ENCODE measurements around the gene FCN1.

The FCN1 gene

GRCh38 chr9:134950386-134951210, 32.9 kb upstream of the FCN1 start:
- H3K27ac ChIP-seq (ENCODE audit: low read depth, low read length) = no peak overlapping the region
- no peaks in the 10 kb centered on the region for H3K4me1 ChIP-seq (ENCODE audit: insufficient read depth, low read length)
- no peak overlapping the region for H3K9ac ChIP-seq (ENCODE audit: low read depth, low read length)
- H3K36me3 ChIP-seq (ENCODE audit: insufficient read depth, low read length) = no peaks in the 10 kb centered on the region
- H3K27me3 ChIP-seq (ENCODE audit: insufficient read depth, low read length) = no peaks in the 10 kb centered on the region
- no peak overlapping the region for H3K4me3 ChIP-seq (ENCODE audit: low read length)
- 94% methylated on average over 21 of the region's 21 CpGs for WGBS
- H3K9me3 ChIP-seq (ENCODE audit: insufficient read depth, low read depth, low read length) = no peaks in the 10 kb centered on the region

- Histone ChIP-seq H3K27ac (ENCODE audit: low read depth, low read length) (no peak overlapping the region), H3K36me3 (ENCODE audit: insufficient read depth, low read length) (no peaks in the 10 kb centered on the region), H3K4me3 (ENCODE audit: low read length) (no peak overlapping the region), H3K4me1 (ENCODE audit: insufficient read depth, low read length) (0 out of 2 replicates have a peak, but pooled peaks cover under 1% of the 10 kb centered on the region), H3K9ac (ENCODE audit: low read depth, low read length) (no peak overlapping the region), H3K27me3 (ENCODE audit: insufficient read depth, low read length) (no peaks in the 10 kb centered on the region), H3K9me3 (ENCODE audit: insufficient read depth, low read depth, low read length) (no peaks in the 10 kb centered on the region)
- 97% methylated on average over 11 of the region's 12 CpGs for WGBS
Observed at GRCh38 chr9:134949681-134950385, 32.1 kb upstream of the FCN1 start.

DNA sequence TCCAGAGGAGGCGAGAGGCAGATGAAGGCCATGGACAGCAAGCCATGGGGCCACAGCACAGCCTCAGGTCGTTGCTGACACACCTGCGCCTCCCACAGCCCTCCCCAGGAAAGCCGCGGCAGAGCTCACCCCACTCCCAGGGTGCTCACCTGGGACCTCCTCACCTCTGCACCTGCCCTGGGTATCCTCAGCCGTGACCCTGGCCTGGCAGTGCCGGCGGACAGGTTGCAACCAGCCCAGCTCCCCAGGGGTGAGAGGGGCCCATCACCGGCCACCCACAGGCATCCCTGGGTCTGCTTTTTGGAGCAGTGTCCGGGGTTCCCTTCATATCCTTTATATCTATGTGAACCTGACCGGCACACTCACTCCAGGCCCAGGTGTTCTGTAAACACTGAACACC, 30.4 kb upstream of the FCN1 start:
- Histone ChIP-seq H3K27ac (ENCODE audit: low read depth, low read length) (no peak overlapping the region), H3K27me3 (ENCODE audit: insufficient read depth, low read length) (no peaks in the 10 kb centered on the region), H3K36me3 (ENCODE audit: insufficient read depth, low read length) (no peaks in the 10 kb centered on the region), H3K4me3 (ENCODE audit: low read length) (no peak overlapping the region), H3K4me1 (ENCODE audit: insufficient read depth, low read length) (peaks cover 12% of the 10 kb centered on the region; the same call in 1 of the 2 replicates), H3K9me3 (ENCODE audit: insufficient read depth, low read depth, low read length) (no peaks in the 10 kb centered on the region), H3K9ac (ENCODE audit: low read depth, low read length) (no peak overlapping the region)
- WGBS = 92% methylated on average over 11 of the region's 11 CpGs

- Histone ChIP-seq H3K36me3 (ENCODE audit: insufficient read depth, low read length) (no peaks in the 10 kb centered on the region), H3K27me3 (ENCODE audit: insufficient read depth, low read length) (no peaks in the 10 kb centered on the region), H3K9me3 (ENCODE audit: insufficient read depth, low read depth, low read length) (no peaks in the 10 kb centered on the region), H3K27ac (ENCODE audit: low read depth, low read length) (no peak overlapping the region), H3K4me1 (ENCODE audit: insufficient read depth, low read length) (peaks cover 12% of the 10 kb centered on the region; the same call in 1 of the 2 replicates), H3K9ac (ENCODE audit: low read depth, low read length) (no peak overlapping the region), H3K4me3 (ENCODE audit: low read length) (no peak overlapping the region)
- 85% methylated on average over 26 of the region's 26 CpGs for WGBS
Observed at GRCh38 chr9:134947265-134947955, 29.7 kb upstream of the FCN1 start.

GRCh38 chr9:134946663-134947062, 29.0 kb upstream of the FCN1 start:
- H3K9ac ChIP-seq (ENCODE audit: low read depth, low read length) = no peak overlapping the region
- no peaks in the 10 kb centered on the region for H3K27me3 ChIP-seq (ENCODE audit: insufficient read depth, low read length)
- no peaks in the 10 kb centered on the region for H3K9me3 ChIP-seq (ENCODE audit: insufficient read depth, low read depth, low read length)
- no peak overlapping the region for H3K4me3 ChIP-seq (ENCODE audit: low read length)
- H3K4me1 ChIP-seq (ENCODE audit: insufficient read depth, low read length) = peaks cover 12% of the 10 kb centered on the region; the same call in 1 of the 2 replicates
- H3K36me3 ChIP-seq (ENCODE audit: insufficient read depth, low read length) = no peaks in the 10 kb centered on the region
- no peak overlapping the region for H3K27ac ChIP-seq (ENCODE audit: low read depth, low read length)

GRCh38 chr9:134945509-134946275, 28.0 kb upstream of the FCN1 start:
- no peak overlapping the region for H3K4me3 ChIP-seq (ENCODE audit: low read length)
- no peaks in the 10 kb centered on the region for H3K27me3 ChIP-seq (ENCODE audit: insufficient read depth, low read length)
- H3K36me3 ChIP-seq (ENCODE audit: insufficient read depth, low read length) = no peaks in the 10 kb centered on the region
- no peaks in the 10 kb centered on the region for H3K9me3 ChIP-seq (ENCODE audit: insufficient read depth, low read depth, low read length)
- H3K9ac ChIP-seq (ENCODE audit: low read depth, low read length) = no peak overlapping the region
- no peak overlapping the region for H3K27ac ChIP-seq (ENCODE audit: low read depth, low read length)
- H3K4me1 ChIP-seq (ENCODE audit: insufficient read depth, low read length) = peaks cover 12% of the 10 kb centered on the region; the same call in 1 of the 2 replicates
- WGBS = 95% methylated on average over 12 of the region's 12 CpGs

- Histone ChIP-seq H3K9ac (ENCODE audit: low read depth, low read length) (no peak overlapping the region), H3K36me3 (ENCODE audit: insufficient read depth, low read length) (no peaks in the 10 kb centered on the region), H3K4me1 (ENCODE audit: insufficient read depth, low read length) (peaks cover 12% of the 10 kb centered on the region; the same call in 1 of the 2 replicates), H3K4me3 (ENCODE audit: low read length) (no peak overlapping the region), H3K27ac (ENCODE audit: low read depth, low read length) (no peak overlapping the region), H3K9me3 (ENCODE audit: insufficient read depth, low read depth, low read length) (no peaks in the 10 kb centered on the region), H3K27me3 (ENCODE audit: insufficient read depth, low read length) (no peaks in the 10 kb centered on the region)
- 78% methylated on average over 14 of the region's 14 CpGs for whole genome bisulfite sequencing
Observed at GRCh38 chr9:134944916-134945315, 27.2 kb upstream of the FCN1 start.

DNA sequence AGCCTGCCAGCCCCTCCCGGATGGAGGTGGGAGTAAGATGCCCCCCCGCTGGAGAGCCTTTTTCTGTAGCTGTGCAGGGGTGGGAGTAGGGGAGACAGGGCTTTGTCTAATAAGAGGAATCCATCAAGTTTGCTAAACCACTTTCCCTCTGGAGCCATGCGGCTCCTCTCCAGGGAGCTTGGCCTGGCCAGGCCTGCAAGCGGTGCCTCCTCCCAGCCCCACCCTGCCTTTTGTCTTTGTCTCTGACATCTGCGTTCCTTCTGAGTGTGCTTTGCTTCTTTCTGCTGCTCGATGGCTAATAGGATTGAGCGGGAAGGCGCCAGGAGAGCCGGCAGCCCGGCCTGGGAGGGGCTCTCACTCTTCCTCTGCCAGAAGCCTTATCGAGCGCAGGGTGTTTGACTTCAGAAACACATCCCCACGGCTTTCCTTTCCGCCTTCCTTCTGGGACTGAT, 26.7 kb upstream of the FCN1 start:
- no peaks in the 10 kb centered on the region for H3K36me3 ChIP-seq (ENCODE audit: insufficient read depth, low read length)
- no peak overlapping the region for H3K4me3 ChIP-seq (ENCODE audit: low read length)
- 63% methylated on average over 14 of the region's 14 CpGs for WGBS
- H3K9ac ChIP-seq (ENCODE audit: low read depth, low read length) = 0 out of 2 replicates have a peak overlapping the region, but pooled peaks have one; percentile 20
- H3K9me3 ChIP-seq (ENCODE audit: insufficient read depth, low read depth, low read length) = no peaks in the 10 kb centered on the region
- no peak overlapping the region for H3K27ac ChIP-seq (ENCODE audit: low read depth, low read length)
- H3K27me3 ChIP-seq (ENCODE audit: insufficient read depth, low read length) = no peaks in the 10 kb centered on the region
- H3K4me1 ChIP-seq (ENCODE audit: insufficient read depth, low read length) = peaks cover 12% of the 10 kb centered on the region; the same call in 1 of the 2 replicates

- no peaks in the 10 kb centered on the region for H3K9me3 ChIP-seq (ENCODE audit: insufficient read depth, low read depth, low read length)
- H3K27me3 ChIP-seq (ENCODE audit: insufficient read depth, low read length) = no peaks in the 10 kb centered on the region
- H3K4me3 ChIP-seq (ENCODE audit: low read length) = no peak overlapping the region
- no peaks in the 10 kb centered on the region for H3K36me3 ChIP-seq (ENCODE audit: insufficient read depth, low read length)
- H3K9ac ChIP-seq (ENCODE audit: low read depth, low read length) = no peak overlapping the region
- H3K27ac ChIP-seq (ENCODE audit: low read depth, low read length) = no peak overlapping the region
- 95% methylated on average over 15 of the region's 15 CpGs for WGBS
- peaks cover 12% of the 10 kb centered on the region; the same call in 1 of the 2 replicates for H3K4me1 ChIP-seq (ENCODE audit: insufficient read depth, low read length)
Observed at GRCh38 chr9:134943836-134944235, 26.1 kb upstream of the FCN1 start.

GRCh38 chr9:134943411-134943810, 25.7 kb upstream of the FCN1 start:
- H3K4me1 ChIP-seq (ENCODE audit: insufficient read depth, low read length) = peaks cover 12% of the 10 kb centered on the region; the same call in 1 of the 2 replicates
- WGBS = 89% methylated on average over 13 of the region's 13 CpGs
- no peak overlapping the region for H3K27ac ChIP-seq (ENCODE audit: low read depth, low read length)
- H3K9ac ChIP-seq (ENCODE audit: low read depth, low read length) = no peak overlapping the region
- no peaks in the 10 kb centered on the region for H3K9me3 ChIP-seq (ENCODE audit: insufficient read depth, low read depth, low read length)
- H3K36me3 ChIP-seq (ENCODE audit: insufficient read depth, low read length) = no peaks in the 10 kb centered on the region
- no peak overlapping the region for H3K4me3 ChIP-seq (ENCODE audit: low read length)
- no peaks in the 10 kb centered on the region for H3K27me3 ChIP-seq (ENCODE audit: insufficient read depth, low read length)

Measured in HUES64 (cell line).